H1 (cell line): ENCODE measurements around the gene RPL18. TPM values are rescaled to one million over a fixed set of nuclear protein-coding genes. Genes with fewer than 3 reads are reported as not detected.

Experiments used
- CBX5 ChIP-seq: fragments of 300-800, 300-1000 bp; sonication (generic); IDR thresholded peaks from 2 replicates; pipeline ENCODE4 v1.7.1; 2016; ENCODE audit warnings: antibody characterized with exemption, low read length, low read depth
- CEBPB ChIP-seq: IDR thresholded peaks from 2 replicates; pipeline ENCODE4 v1.6.1; 2012; ENCODE audit warnings: low read depth, low read length
- CHD1 ChIP-seq: IDR thresholded peaks from 2 replicates; pipeline ENCODE4 v1.6.1; 2012; ENCODE audit warnings: low read depth, low read length, improper control_type of control experiment
- CHD7 ChIP-seq: fragments of 300-600 bp; sonication (generic); IDR thresholded peaks from 2 replicates; pipeline ENCODE4 v1.7.1; 2012; ENCODE audit warnings: low read length, moderate library complexity, mild to moderate bottlenecking, inconsistent platforms; ENCODE audit not compliant: insufficient replicate concordance
- EGR1 ChIP-seq: IDR thresholded peaks from 2 replicates; pipeline ENCODE4 v1.6.1; 2011; ENCODE audit warnings: low read depth, low read length, borderline replicate concordance
- KDM5A ChIP-seq: fragments of 200-600 bp; IDR thresholded peaks from 2 replicates; pipeline ENCODE4 v1.7.1; 2012; ENCODE audit warnings: mild to moderate bottlenecking, low read length, inconsistent platforms, mixed read lengths
- RAD21 ChIP-seq, 2 experiments: IDR thresholded peaks in 1 of 2; conservative IDR thresholded peaks in 1 of 2; 2 replicates each; pipeline ENCODE4 v1.6.1; 2011; ENCODE audit warnings: low read depth in 2 of 2, low read length in 2 of 2, improper control_type of control experiment in 1 of 2, inconsistent platforms in 1 of 2, mild to moderate bottlenecking in 1 of 2, moderate library complexity in 1 of 2
- RBBP5 ChIP-seq: IDR thresholded peaks from 2 replicates; pipeline ENCODE4 v1.7.1; 2012; ENCODE audit warnings: low read depth, mild to moderate bottlenecking, inconsistent platforms, low read length, moderate library complexity, borderline replicate concordance
- SIX5 ChIP-seq: IDR thresholded peaks from 2 replicates; pipeline ENCODE4 v1.6.1; 2011; ENCODE audit warnings: mild to moderate bottlenecking, low read depth, low read length
- TBP ChIP-seq: IDR thresholded peaks from 2 replicates; pipeline ENCODE4 v1.6.1; 2011; ENCODE audit warnings: low read depth, low read length, improper control_type of control experiment
- polyA plus RNA-seq, 7 experiments: library from polyadenylated mRNA; depleted of rRNA in 3 of 7; stranded (reverse) in 5 of 7; unstranded in 2 of 7; fragments of >200 nt in 5 of 7; fragments of 200-250 nt in 2 of 7; gene quantifications; 1 replicate in 5 of 7; 2 replicates in 1 of 7; 4 replicates in 1 of 7; pipeline versions ENCODE4 v1.2.1 to v1.2.3, GENCODE V29; 2011 to 2013; ENCODE audit warnings: missing spikeins in 2 of 7, mixed read lengths in 2 of 7
- total RNA-seq: library from RNA; stranded (reverse); fragmentation: NEBNext Ultra II Directional; extraction: Animal tissue kit (Norgen Biotek cat#: 25700); gene quantifications from 2 replicates; pipeline ENCODE4 v1.2.1, GENCODE V29; 2021

The RPL18 gene
- total and polyA plus RNA-seq, 2 of the 8 experiments (the other 6 are each of a cell fraction or from before 2014, with no cell fraction given) = 1,669 to 2,789 TPM

DNA sequence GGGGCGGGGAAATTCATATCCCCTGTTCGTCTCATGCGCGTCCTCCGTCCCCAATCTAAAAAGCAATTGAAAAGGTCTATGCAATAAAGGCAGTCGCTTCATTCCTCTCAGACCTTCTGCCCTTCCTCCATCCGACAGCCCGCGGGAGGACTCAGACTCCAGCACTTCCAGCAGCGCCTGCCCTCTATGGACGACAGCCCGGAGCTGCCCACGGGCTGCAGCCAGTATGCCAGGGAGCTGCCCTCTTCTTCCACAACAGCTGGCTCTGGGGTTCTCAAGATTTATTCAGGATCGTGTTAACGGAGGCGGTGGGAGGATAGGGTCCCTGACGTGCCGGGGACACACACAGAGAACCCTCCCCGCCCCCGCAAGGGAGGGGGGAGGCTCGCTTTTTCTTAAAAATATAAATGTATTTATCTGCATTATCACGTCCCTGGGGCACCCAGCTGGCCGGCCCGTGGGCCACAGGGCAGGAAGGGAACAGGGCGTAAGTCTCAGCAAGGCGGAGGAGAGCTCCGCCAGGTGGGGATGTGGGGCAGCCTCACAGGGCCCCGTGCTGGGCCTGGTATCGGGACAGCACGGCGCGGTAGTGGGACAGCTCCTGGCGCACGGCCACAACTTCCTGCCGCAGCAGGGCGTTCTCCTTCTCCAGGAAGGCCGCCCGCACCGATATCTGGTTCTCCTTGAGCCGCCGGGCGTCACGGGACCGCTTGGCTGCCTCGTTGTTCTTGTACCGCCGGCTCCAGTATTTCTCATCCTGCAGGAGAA lies 11.5 kb upstream of the RPL18 start (continued):
- TF ChIP-seq CHD7 (no peak), CHD1 (no peak), TBP (peak; percentile 12; the same call in 1 of the 2 replicates), SIX5 (no peak), KDM5A (no peak), CEBPB (no peak), RBBP5 (no peak), RAD21 (IDR thresholded peaks at IDR 0.05 in 1 of 2, conservative IDR thresholded peaks at IDR 0.05 in 1 of 2; ENCODE audit: low read depth in 2 of 2, low read length in 2 of 2) (peak; percentile 20 to 27; a peak in 2 of 4 replicates), CBX5 (no peak), EGR1 (no peak; the same call in 1 of the 2 replicates)
